PC-3 (cell line): ENCODE measurements around the gene C17orf100. TPM values are rescaled to one million over a fixed set of nuclear protein-coding genes. Genes with fewer than 3 reads are reported as not detected.

ENCODE experiments used
- ATAC-seq: fragments of 200-7000 bp; cut with Tn5 transposase; 2 replicates; pipeline ENCODE4 v1.9.1; 2020; ENCODE audit warnings: mild to moderate bottlenecking, moderate library complexity
- BruUV-seq: library from RNA; stranded (reverse); fragments of 400-500 nt; replicated peaks from 2 replicates; lab custom pipeline; 2021; lab: Mats Ljungman, UMichigan
- CTCF ChIA-PET: fragments of 300-600 bp; sonication (Branson Sonifier 250); formaldehyde crosslinking; loops from one replicate; lab custom pipeline; 2022; ENCODE audit warnings: antibody characterized with exemption; lab: Charles Lee
- POLR2A ChIA-PET: fragments of 300-600 bp; sonication (Branson Sonifier 250); formaldehyde crosslinking; loops from one replicate; lab custom pipeline; 2022; ENCODE audit warnings: antibody characterized with exemption; ENCODE audit not compliant: unreplicated experiment; lab: Charles Lee
- DNase-seq: peaks from one replicate; pipeline ENCODE4 v3.0.0-alpha.2; 2015
- H2AFZ ChIP-seq: fragments of 300-600 bp; sonication (generic); 2 replicates; pipeline ENCODE4 v1.6.0; 2016; ENCODE audit warnings: antibody characterized with exemption, low read length
- H3F3A ChIP-seq: fragments of 300-600 bp; sonication (generic); one replicate; pipeline ENCODE4 v1.6.0; 2017; ENCODE audit warnings: antibody characterized with exemption, low read length, control low read depth, mild to moderate bottlenecking; ENCODE audit not compliant: unreplicated experiment
- H3K27ac ChIP-seq: fragments of 300-600 bp; sonication (generic); 2 replicates; pipeline ENCODE4 v1.5.1; 2016; ENCODE audit warnings: mild to moderate bottlenecking, low read length
- H3K27me3 ChIP-seq: fragments of 300-600 bp; sonication (generic); 2 replicates; pipeline ENCODE4 v1.6.1; 2016; ENCODE audit warnings: low read length, mixed read lengths
- H3K36me3 ChIP-seq: fragments of 300-600 bp; sonication (generic); 2 replicates; pipeline ENCODE4 v1.6.1; 2016; ENCODE audit warnings: low read depth, mixed run types, low read length, mixed read lengths
- H3K4me1 ChIP-seq: fragments of 300-600 bp; sonication (generic); 2 replicates; pipeline ENCODE4 v1.5.1; 2016; ENCODE audit warnings: low read length; ENCODE audit not compliant: insufficient read depth
- H3K4me2 ChIP-seq: fragments of 300-600 bp; sonication (generic); 2 replicates; pipeline ENCODE4 v1.6.0; 2016; ENCODE audit warnings: low read length
- H3K4me3 ChIP-seq: fragments of 300-600 bp; sonication (generic); 2 replicates; pipeline ENCODE4 v1.5.1; 2016; ENCODE audit warnings: mild to moderate bottlenecking, low read length, mixed read lengths
- H3K79me2 ChIP-seq: fragments of 300-600 bp; sonication (generic); 2 replicates; pipeline ENCODE4 v1.6.1; 2017; ENCODE audit warnings: low read length, mixed read lengths
- H3K9ac ChIP-seq: fragments of 300-600 bp; sonication (generic); 2 replicates; pipeline ENCODE4 v1.6.0; 2016; ENCODE audit warnings: mild to moderate bottlenecking, low read length
- H3K9me2 ChIP-seq: fragments of 300-600 bp; sonication (generic); replicated peaks from 2 replicates; pipeline ENCODE4 v1.6.1; 2016; ENCODE audit warnings: mixed run types, low read length, mixed read lengths
- H3K9me3 ChIP-seq: fragments of 300-600 bp; sonication (generic); 2 replicates; pipeline ENCODE4 v1.6.1; 2016; ENCODE audit warnings: low read length, mixed read lengths
- H4K20me1 ChIP-seq: fragments of 300-600 bp; sonication (generic); 2 replicates; pipeline ENCODE4 v1.6.1; 2016; ENCODE audit warnings: low read length, mixed read lengths
- EZH2 ChIP-seq: fragments of 300-600 bp; sonication (generic); IDR thresholded peaks from one replicate; pipeline ENCODE4 v1.6.1; 2017; ENCODE audit warnings: antibody characterized with exemption, mild to moderate bottlenecking, low read length; ENCODE audit not compliant: unreplicated experiment
- EZH2phosphoT487 ChIP-seq: fragments of 300-600 bp; sonication (generic); IDR thresholded peaks from 2 replicates; pipeline ENCODE4 v1.6.1; 2018; ENCODE audit warnings: mild to moderate bottlenecking, antibody characterized with exemption, low read length, borderline replicate concordance
- intact Hi-C: fragments of 100-400 bp; cut with micrococcal nuclease; formaldehyde crosslinking; loops from 2 replicates; pipeline ENCODE4 v1.9.0; 2023
- total RNA-seq: library from RNA; depleted of rRNA; stranded (reverse); fragments of >200 nt; gene quantifications from 2 replicates; pipeline ENCODE4 v1.2.3, GENCODE V29; 2014
- TF ChIP-seq, protein P1 (sequence below): fragments of 300-600 bp; sonication (generic); conservative IDR thresholded peaks from 2 replicates; pipeline ENCODE4 v1.5.1; 2017; ENCODE audit warnings: antibody characterized with exemption, low read depth, mild to moderate bottlenecking, low read length

The C17orf100 gene
- total RNA-seq, 1 experiment from 2014 or later: 0.15 TPM

- POLR2A ChIA-PET: no interaction called here
- no peaks in the 10 kb centered on the region for H3K27me3 ChIP-seq
- BruUV-seq: no TSS peak
- intact Hi-C loops: no loop called here
- no peak for ATAC-seq
- H3K79me2 ChIP-seq: 0 out of 2 replicates have a peak, but pooled peaks cover 3% of the 10 kb centered on the region
- no peak overlapping the region for H3K4me3 ChIP-seq
- no peaks in the 10 kb centered on the region for H3F3A ChIP-seq
- CTCF ChIA-PET: no interaction called here
- H4K20me1 ChIP-seq: 0 out of 2 replicates have a peak, but pooled peaks cover under 1% of the 10 kb centered on the region
- no peak overlapping the region for H2AFZ ChIP-seq
- peaks cover 10% of the 10 kb centered on the region; the same call in 1 of the 2 replicates for H3K36me3 ChIP-seq
- H3K9me3 ChIP-seq: no peaks in the 10 kb centered on the region
- TF ChIP-seq EZH2phosphoT487 (no peak), EZH2 (no peak)
- TF ChIP-seq, protein P1, sequence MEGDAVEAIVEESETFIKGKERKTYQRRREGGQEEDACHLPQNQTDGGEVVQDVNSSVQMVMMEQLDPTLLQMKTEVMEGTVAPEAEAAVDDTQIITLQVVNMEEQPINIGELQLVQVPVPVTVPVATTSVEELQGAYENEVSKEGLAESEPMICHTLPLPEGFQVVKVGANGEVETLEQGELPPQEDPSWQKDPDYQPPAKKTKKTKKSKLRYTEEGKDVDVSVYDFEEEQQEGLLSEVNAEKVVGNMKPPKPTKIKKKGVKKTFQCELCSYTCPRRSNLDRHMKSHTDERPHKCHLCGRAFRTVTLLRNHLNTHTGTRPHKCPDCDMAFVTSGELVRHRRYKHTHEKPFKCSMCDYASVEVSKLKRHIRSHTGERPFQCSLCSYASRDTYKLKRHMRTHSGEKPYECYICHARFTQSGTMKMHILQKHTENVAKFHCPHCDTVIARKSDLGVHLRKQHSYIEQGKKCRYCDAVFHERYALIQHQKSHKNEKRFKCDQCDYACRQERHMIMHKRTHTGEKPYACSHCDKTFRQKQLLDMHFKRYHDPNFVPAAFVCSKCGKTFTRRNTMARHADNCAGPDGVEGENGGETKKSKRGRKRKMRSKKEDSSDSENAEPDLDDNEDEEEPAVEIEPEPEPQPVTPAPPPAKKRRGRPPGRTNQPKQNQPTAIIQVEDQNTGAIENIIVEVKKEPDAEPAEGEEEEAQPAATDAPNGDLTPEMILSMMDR: no peak
- no peak overlapping the region for H3K4me2 ChIP-seq
- no peak overlapping the region for H3K27ac ChIP-seq
- H3K4me1 ChIP-seq: peaks cover 8% of the 10 kb centered on the region
- no peak for DNase-seq
- H3K9ac ChIP-seq: no peak overlapping the region
- H3K9me2 ChIP-seq: no peaks in the 10 kb centered on the region
These were observed 19.0 kb upstream of the C17orf100 start for GRCh38 chr17:6632530-6632929.

DNA sequence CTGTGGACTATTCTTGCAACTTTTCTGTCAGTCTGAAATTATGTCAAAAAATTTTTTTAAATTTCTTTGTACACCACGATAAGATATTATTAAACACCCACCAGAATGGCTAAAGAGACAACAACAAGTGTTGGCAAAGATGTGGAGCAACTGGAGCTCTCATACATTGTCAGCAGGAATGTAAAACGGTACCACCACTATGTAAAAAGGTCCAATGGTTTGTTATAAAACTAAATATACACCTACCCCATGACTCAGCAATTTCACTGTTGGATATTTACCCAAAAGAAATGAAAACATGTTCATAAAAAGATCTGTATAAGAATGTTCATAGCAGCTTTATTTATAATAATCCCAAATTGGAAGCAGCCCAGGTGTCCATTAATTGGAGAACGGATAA, 18.3 kb upstream of the C17orf100 start:
- H3K36me3 ChIP-seq: peaks cover 10% of the 10 kb centered on the region; the same call in 1 of the 2 replicates

DNA sequence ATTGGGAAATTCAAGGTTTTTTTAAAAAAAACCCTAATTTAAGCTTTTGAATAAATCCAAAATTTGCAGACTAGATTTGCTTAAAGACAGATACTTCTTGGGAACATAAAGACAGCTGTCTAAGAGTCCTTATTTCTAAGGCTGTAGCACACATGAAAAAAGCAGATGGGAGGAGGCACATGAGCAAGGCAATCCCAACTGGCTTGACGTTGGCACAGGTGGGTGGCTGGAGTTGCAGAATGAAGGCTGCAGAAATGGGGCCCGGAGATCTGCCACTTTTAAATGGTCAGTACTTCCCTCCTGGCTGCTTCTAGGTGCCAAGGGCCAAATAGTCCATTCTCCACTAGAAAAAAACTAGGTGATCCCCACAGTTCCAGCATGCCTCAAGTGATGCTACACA, 15.5 kb upstream of the C17orf100 start:
- DNase-seq (no peak), ATAC-seq (no peak)
- Histone ChIP-seq H3K9me2 (no peaks in the 10 kb centered on the region), H3K4me1 (peaks cover 5% of the 10 kb centered on the region; the same call in 1 of the 2 replicates), H3K27ac (no peak overlapping the region), H3K9me3 (no peaks in the 10 kb centered on the region), H3K9ac (no peak overlapping the region), H2AFZ (no peak overlapping the region), H3K36me3 (peaks cover 10% of the 10 kb centered on the region; the same call in 1 of the 2 replicates), H3K4me2 (no peak overlapping the region), H4K20me1 (no peaks in the 10 kb centered on the region), H3K79me2 (peaks cover 26% of the 10 kb centered on the region), H3K4me3 (no peak overlapping the region), H3K27me3 (no peaks in the 10 kb centered on the region), H3F3A (no peaks in the 10 kb centered on the region)
- TF ChIP-seq, protein P1: no peak
- TF ChIP-seq EZH2phosphoT487: no peak
- no TSS peak for BruUV-seq
- intact Hi-C loops: no loop called here
- CTCF ChIA-PET: no interaction called here
- POLR2A ChIA-PET: no interaction called here

More for the DNA sequence above, 18.3 kb upstream of the C17orf100 start:
- H3K4me2 ChIP-seq: no peak overlapping the region
- 0 out of 2 replicates have a peak, but pooled peaks cover 6% of the 10 kb centered on the region for H3K4me1 ChIP-seq
- ATAC-seq (no peak), DNase-seq (no peak)
- H4K20me1 ChIP-seq: no peaks in the 10 kb centered on the region
- H3K4me3 ChIP-seq: no peak overlapping the region
- no peak for TF ChIP-seq EZH2phosphoT487
- TF ChIP-seq, protein P1: no peak
- TF ChIP-seq EZH2: no peak
- H3K9me3 ChIP-seq: no peaks in the 10 kb centered on the region
- no TSS peak for BruUV-seq
- ChIA-PET POLR2A (no interaction called here), CTCF (no interaction called here)
- H3K27me3 ChIP-seq: no peaks in the 10 kb centered on the region
- H3K79me2 ChIP-seq: 0 out of 2 replicates have a peak, but pooled peaks cover 4% of the 10 kb centered on the region
- H3F3A ChIP-seq: no peaks in the 10 kb centered on the region
- H2AFZ ChIP-seq: no peak overlapping the region
- H3K27ac ChIP-seq: no peak overlapping the region
- no peaks in the 10 kb centered on the region for H3K9me2 ChIP-seq
- intact Hi-C loops: no loop called here
- no peak overlapping the region for H3K9ac ChIP-seq
